ENCODE results near the gene MROH2A. TPM values are rescaled to one million over a fixed set of nuclear protein-coding genes. Genes with fewer than 3 reads are reported as not detected.

The MROH2A gene
- total RNA-seq, 1 experiment from 2014 or later, result 2.4 TPM

- DNase-seq (ENCODE audit: low spot score), result no peak
Measured at GRCh38 chr2:233819884-233820773, 42.0 kb downstream of the MROH2A start.

- no peak for DNase-seq (ENCODE audit: low spot score)
Measured at GRCh38 chr2:233820774-233821105, 42.6 kb downstream of the MROH2A start.

DNA sequence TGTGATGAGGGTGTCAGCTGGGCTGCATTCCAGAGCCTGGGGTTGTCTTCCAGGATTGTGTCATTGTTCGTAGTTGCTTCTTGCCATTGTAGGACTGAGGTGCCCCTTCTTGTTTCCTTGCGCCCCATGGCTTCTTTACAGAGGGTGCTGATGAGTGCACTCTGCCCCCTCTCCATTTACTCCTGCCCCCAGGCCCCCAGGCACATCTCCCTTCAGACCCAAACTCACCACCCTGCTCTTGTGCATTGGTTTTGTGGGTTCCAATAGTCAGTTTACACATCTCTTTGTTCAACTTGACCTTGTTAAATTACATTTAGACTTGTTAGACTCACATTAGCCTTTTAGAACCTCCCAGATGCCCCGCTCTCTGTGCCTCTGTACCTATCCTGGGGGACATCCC lies 43.1 kb downstream of the MROH2A start:
- DNase-seq (ENCODE audit: low spot score), result no peak

- DNase-seq (ENCODE audit: low spot score), result no peak
Measured at GRCh38 chr2:233821709-233822100, 43.6 kb downstream of the MROH2A start.

DNA sequence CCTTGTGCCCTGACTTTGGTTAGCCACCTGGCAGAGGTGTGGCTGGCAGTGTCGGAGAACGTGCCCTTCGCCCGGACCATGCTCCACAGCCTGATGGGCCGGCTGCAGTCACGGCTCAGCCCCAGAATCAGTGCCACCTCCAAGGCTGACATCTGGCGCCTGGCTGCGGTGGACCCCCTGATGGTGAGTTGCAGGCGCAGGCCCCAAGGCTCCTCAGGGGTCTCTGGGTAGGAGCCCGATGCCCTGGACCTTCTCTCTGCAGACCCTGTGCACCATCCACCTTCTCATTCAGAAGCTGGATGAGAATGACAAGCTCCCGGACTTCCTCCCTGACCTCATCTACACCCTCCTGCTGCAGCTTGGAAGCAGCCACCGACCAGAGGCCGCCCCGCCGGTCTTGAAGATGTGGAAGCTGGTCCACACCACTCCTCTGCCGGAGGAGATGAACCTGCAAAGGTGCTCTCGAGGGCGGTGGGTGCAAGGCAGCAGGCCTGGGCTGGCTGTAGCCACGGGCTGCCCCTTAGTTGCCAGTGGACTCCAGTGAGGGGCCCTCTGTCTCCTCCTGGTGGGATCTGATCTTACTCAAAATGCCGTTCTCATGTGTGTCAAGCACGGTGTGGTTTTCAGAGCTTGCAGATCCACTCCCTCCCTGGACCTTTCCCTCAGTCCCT lies 44.1 kb downstream of the MROH2A start:
- no peak for DNase-seq (ENCODE audit: low spot score)

GRCh38 chr2:233822781-233823730 lies 44.9 kb downstream of the MROH2A start:
- DNase-seq (ENCODE audit: low spot score), result no peak

- DNase-seq (ENCODE audit: low spot score), result no peak
Measured at GRCh38 chr2:233823731-233824121, 45.6 kb downstream of the MROH2A start.

DNA sequence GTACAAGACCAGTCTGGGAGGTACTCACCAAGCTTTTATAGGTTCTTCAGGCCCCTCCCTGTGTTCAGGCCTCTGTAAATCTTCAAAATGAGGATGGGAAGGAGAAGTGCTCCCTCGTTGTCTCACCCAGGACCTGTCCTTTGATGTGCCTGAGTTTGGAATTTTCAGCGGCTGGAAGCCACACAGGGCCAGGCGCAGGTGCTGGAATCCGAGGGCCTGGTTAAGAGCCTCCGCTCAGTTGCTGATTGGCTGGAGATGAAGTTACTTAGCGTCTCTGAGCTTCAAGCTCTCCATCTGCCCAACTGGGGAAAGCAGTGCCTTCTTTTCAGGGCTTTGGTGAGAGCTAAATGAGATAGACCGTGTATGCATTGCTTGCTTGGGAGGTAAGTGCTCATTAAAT lies 46.2 kb downstream of the MROH2A start:
- DNase-seq (ENCODE audit: low spot score), result no peak

DNA sequence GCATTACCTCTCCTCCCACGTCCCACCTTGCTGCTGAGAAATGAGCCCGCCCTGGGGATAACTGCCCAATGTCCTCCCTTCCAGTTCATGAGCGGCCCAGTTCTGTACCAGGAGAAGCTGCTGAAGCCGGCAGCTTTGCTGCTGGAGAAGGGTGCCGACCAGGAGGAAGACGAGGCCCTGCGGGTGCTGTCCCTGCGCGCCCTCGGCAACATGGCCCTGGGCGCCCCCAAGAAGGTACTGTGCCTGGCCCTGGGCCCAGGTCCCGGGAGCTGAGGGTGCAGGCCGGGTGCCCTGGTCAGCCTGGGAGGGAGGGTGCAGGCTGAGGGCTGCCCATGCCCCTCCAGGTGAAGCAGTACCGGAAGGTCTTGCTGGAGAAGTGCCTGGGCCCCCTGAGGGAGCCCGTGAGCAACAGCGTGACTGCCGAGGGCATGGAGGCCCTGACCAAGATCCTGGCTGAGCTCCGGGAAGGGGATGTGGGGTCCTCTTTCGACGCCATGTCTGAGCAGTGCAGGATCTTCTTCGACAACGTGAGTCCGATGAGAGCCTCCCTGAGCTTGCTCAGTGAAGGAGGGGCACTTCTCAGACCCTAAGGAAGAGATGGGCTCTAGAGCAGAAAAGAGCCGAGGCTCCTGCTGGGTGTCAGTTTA lies 50.5 kb downstream of the MROH2A start:
- DNase-seq (ENCODE audit: low spot score), result no peak

DNA sequence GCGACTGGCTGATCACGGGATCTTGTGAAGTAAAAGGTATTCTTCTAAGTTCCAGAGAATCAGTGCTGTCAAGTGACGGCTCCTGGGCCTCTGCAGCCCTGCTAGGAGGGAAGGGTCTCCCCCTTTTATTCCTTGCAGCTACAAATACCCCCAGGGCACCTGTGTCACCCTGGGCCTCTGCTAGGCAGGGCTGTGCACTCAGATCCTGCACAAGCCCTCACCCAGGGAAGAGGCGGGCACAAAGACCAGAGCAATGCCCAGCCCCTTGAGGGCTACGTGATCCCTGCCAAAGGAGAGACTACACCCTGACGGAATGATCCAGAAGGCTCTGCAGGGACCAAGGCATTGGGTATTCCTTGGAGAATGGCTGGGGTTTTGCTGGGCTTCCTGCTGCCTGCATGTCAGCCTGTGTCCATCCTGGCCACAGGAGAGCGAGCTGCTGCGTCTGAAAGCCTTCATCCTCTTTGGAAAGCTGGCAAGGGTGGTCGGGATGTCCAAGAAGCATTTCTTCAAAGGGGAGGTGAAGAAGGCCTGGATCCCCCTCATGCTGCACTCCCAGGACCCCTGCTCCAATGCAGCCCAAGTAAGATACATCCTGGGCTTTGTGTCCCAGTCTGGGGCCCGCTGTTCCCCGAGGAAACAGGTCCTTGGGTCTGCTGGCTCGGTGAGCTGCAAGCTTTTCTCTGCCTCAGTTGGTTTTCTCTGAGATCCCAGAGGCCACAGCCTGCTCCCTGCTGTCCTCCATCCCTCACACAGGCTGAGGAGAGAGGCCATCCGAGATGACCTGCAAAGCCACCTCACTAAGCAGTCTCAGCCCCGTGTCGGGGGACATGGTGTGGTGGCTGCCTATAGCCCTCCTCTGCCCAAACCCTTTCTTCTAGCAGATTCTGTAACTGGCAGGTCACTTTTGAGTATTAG lies 51.3 kb downstream of the MROH2A start:
- no peak for DNase-seq (ENCODE audit: low spot score)

DNA sequence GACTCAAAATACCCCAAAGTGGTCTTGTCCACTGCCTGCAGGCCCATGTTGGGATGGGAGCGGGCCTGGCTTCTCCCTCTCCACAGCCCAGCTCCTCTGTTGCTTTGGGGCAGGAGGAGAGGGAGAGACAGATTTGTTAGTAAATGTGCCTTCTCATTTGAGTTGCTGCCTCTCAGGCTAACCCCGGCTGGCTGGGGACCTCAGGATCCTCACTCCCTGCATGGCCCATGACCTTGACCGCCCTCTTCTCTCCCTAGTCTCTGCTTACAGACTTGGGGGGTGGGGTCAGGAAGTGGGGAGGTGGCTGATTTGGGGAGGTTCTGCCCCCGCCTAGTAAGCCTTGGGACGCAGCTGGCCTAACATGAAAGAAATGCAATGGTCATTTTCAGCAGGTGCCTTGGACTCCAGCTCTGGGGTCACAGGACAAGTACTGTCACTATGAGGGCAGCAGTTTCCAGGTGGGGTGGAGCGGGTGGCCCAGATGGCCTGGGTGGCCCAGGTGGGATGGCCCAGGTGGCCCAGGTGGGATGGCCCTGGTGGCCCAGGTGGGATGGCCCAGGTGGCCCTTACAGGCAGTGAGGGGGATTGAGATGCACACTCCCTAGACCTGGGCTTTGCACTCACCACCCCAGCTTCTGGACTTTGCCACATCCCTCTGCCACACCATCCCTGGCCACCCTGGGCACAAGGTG lies 52.1 kb downstream of the MROH2A start:
- no peak for DNase-seq (ENCODE audit: low spot score)

- DNase-seq (ENCODE audit: low spot score), result no peak
Measured at GRCh38 chr2:233831011-233831721, 53.0 kb downstream of the MROH2A start.

- DNase-seq (ENCODE audit: low spot score), result no peak
Measured at GRCh38 chr2:233831861-233832260, 53.7 kb downstream of the MROH2A start.

DNA sequence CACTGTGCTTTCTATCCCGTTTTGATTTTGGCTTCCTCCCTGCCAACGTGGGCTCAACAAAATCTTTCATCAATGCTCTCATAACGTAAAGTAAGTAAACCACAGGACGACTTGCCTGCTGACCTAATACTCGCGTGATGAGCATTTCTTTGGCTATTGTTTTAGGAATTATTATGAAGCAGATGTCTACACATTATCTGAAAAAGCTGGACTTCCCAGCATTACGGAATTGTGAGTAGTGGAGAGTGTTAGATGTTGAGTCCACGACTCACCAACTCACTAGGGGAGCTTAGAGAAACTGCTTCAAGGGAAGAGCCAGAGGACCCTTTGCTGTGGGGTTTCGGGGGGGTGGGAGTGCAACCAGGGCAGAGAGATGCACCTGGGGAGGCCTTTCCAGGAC lies 54.3 kb downstream of the MROH2A start:
- DNase-seq (ENCODE audit: low spot score), result no peak

GRCh38 chr2:233832869-233833311 lies 54.8 kb downstream of the MROH2A start:
- peak; percentile 89 for DNase-seq (ENCODE audit: low spot score)

GRCh38 chr2:233833345-233833744 lies 55.2 kb downstream of the MROH2A start:
- no peak for DNase-seq (ENCODE audit: low spot score)

DNA sequence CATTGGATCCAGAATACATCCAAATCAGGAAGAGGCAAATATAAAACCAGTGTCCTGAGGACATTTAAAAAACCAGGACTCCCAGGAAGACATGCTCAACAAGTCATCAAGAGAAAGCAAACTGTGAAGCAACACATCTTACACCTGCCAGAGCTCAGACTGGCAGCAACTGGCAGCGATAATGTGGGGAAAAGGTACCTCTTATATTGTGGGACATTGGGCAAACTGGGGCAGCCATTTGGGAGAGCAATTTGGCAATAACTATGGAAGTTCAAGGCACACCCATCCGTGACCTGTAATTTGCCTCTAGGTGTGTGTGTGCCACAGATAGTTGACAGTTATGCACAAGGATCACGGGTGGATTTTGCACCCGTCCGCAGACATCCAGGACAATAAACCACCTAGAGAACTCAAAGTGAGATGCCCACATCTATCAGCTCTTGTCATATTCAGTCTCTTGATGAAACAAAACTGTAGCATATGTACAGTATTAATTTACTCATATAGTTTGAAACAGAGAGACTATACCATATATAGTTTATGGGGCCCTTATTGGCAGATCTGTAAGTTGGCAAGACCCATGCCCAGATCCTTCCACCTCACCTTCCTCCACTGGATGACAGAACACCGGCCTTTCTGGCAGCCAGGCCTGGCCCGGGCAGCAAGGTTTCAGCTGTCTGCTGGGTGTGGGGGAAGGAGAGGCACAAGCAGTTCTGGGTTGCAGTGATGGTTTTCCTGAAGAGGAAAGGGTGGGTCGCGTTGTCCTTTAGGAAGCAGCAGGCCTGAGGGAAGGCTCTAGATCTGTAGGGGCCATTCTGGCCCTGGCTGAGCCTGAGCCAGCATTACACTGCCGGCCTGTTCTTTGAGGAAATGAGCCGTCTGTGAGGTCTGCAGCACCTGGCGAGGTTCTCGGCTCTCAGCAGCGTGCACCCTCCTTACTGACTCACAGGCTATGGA lies 57.4 kb downstream of the MROH2A start:
- no peak for DNase-seq (ENCODE audit: low spot score)

DNA sequence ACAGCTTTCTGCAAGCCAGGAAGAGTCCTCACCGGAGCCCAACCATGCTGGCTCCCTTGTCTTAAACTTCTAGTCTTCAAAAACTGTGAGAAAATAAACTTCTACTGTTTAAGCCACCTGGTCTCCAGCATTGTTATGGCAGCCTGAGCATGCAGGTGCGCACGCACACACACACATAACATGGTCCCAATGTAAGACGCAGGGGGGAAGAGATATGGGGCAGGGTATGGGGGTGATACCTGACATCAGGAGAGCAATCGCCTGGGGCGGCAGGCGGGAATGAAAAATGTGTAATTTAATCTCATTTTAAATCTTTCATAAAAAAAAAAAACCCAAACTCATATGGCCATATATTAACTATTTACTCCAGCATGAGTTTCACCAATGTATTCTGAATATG lies 58.2 kb downstream of the MROH2A start:
- DNase-seq (ENCODE audit: low spot score), result no peak
